Measurements from ENCODE around the gene SRPRB. TPM values are rescaled to one million over a fixed set of nuclear protein-coding genes. Genes with fewer than 3 reads are reported as not detected.

Gene SRPRB
- total and polyA plus RNA-seq, 9 of the 15 experiments (the other 6 are each of a cell fraction or from before 2014, with no cell fraction given): 29.5 to 66.0 (median 41.4) TPM

DNA sequence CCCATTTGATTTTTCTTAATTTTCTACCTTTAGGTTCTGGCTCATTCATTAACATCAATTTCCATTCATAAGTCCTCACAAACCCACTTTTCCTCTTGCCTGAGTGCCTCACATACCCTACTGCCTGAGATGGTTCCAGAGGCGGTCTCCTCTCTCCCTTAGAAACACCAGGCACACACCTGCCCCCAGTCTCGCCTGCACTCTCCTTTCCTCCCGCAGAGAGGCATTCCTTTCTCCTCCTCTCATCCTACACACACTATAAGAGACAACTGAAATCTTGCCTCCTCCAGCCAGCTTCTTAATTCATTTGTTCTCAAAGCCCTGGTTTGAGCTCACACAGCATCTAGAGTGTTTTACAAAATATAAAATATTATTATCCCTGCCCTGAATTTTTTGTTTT is 31.9 kb upstream of the SRPRB start:
- BruUV-seq (replicated peaks): no TSS peak
- H3K4me1 ChIP-seq (replicated peaks in 1 of 2; ENCODE audit: control insufficient read depth in 2 of 2, insufficient read depth in 2 of 2, low read length in 2 of 2): no peaks in the 10 kb centered on the region
- H2AFZ ChIP-seq (ENCODE audit: low read depth, low read length): no peak overlapping the region
- no peak for FAIRE-seq
- POLR2A ChIA-PET: no interaction called here
- no peaks in the 10 kb centered on the region for H4K20me1 ChIP-seq (replicated peaks; ENCODE audit: control insufficient read depth, insufficient read depth, low read length)
- no peaks in the 10 kb centered on the region for H3K36me3 ChIP-seq (ENCODE audit: control insufficient read depth, insufficient read depth, low read length)
- H3K27me3 ChIP-seq (ENCODE audit: control insufficient read depth in 2 of 2, insufficient read depth in 2 of 2, low read length in 2 of 2): peaks cover 0 to 13% of the 10 kb centered on the region in 2 experiments; a peak in 2 of 5 replicates
- 0% methylated on average over 1 of the region's 3 CpGs for WGBS (ENCODE audit: insufficient coverage, low coverage, missing lambda C conversion rate)
- intact Hi-C loops (cut with micrococcal nuclease): no loop called here
- no peak for ATAC-seq
- no peak overlapping the region for H3K27ac ChIP-seq (ENCODE audit: extremely low read depth, low read depth, low read length)
- CTCF ChIA-PET (ENCODE audit: low intra/inter-chr PET ratio): no interaction called here
- H3K9ac ChIP-seq (ENCODE audit: insufficient read depth in 1 of 2, low read depth in 2 of 2, low read length in 2 of 2): no peak overlapping the region
- no peaks in the 10 kb centered on the region for H3K9me3 ChIP-seq (replicated peaks; ENCODE audit: control insufficient read depth, insufficient read depth, low read depth, low read length)
- H3K4me2 ChIP-seq (ENCODE audit: insufficient read depth, low read length): no peak overlapping the region
- DNase-seq (ENCODE audit: extremely low read depth in 1 of 4, low spot score in 3 of 4): no peak
- H3K9me1 ChIP-seq (ENCODE audit: control insufficient read depth, insufficient read depth, low read length): peaks cover 2% of the 10 kb centered on the region
- H3K4me3 ChIP-seq: no peak overlapping the region
- in situ Hi-C loops (cut with MboI): no loop called here
- no peaks in the 10 kb centered on the region for H3K79me2 ChIP-seq (ENCODE audit: control insufficient read depth, insufficient read depth, low read length)
- TF ChIP-seq ZNF699 (CRISPR knock-in tag; IDR thresholded peaks at IDR 0.05; ENCODE audit: insufficient replicate concordance) (no peak), POLR2H (tag; IDR thresholded peaks at IDR 0.05; ENCODE audit: low read depth) (no peak), CBX3 (IDR thresholded peaks at IDR 0.05; ENCODE audit: borderline replicate concordance in 1 of 2, low read length in 2 of 2) (no peak), MAFF (IDR thresholded peaks at IDR 0.05; ENCODE audit: low read length) (no peak), POLR2AphosphoS2 (IDR thresholded peaks at IDR 0.05; ENCODE audit: low read length) (no peak), ZNF644 (tag; IDR thresholded peaks at IDR 0.05; ENCODE audit: low read depth) (no peak), PTBP1 (IDR thresholded peaks at IDR 0.05; ENCODE audit: low read depth, low read length) (no peak), ZNF395 (CRISPR knock-in tag; IDR thresholded peaks at IDR 0.05) (no peak), GTF2F1 (IDR thresholded peaks at IDR 0.05; ENCODE audit: low read depth, low read length) (no peak), NONO (IDR thresholded peaks at IDR 0.05; ENCODE audit: low read depth in 2 of 2, low read length in 1 of 2) (no peak), SMARCE1 (IDR thresholded peaks at IDR 0.05) (no peak), ZNF354B (CRISPR knock-in tag; IDR thresholded peaks at IDR 0.05) (no peak), MAFK (IDR thresholded peaks at IDR 0.05; ENCODE audit: low read length) (no peak), ZNF589 (CRISPR knock-in tag; IDR thresholded peaks at IDR 0.05; ENCODE audit: low read depth) (no peak), SRSF3 (IDR thresholded peaks at IDR 0.05; ENCODE audit: insufficient read depth, low read length) (no peak)
- TF ChIP-seq, protein P1, sequence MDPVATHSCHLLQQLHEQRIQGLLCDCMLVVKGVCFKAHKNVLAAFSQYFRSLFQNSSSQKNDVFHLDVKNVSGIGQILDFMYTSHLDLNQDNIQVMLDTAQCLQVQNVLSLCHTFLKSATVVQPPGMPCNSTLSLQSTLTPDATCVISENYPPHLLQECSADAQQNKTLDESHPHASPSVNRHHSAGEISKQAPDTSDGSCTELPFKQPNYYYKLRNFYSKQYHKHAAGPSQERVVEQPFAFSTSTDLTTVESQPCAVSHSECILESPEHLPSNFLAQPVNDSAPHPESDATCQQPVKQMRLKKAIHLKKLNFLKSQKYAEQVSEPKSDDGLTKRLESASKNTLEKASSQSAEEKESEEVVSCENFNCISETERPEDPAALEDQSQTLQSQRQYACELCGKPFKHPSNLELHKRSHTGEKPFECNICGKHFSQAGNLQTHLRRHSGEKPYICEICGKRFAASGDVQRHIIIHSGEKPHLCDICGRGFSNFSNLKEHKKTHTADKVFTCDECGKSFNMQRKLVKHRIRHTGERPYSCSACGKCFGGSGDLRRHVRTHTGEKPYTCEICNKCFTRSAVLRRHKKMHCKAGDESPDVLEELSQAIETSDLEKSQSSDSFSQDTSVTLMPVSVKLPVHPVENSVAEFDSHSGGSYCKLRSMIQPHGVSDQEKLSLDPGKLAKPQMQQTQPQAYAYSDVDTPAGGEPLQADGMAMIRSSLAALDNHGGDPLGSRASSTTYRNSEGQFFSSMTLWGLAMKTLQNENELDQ (CRISPR knock-in tag; IDR thresholded peaks at IDR 0.05; ENCODE audit: borderline replicate concordance): no peak
- TF ChIP-seq, protein P2, sequence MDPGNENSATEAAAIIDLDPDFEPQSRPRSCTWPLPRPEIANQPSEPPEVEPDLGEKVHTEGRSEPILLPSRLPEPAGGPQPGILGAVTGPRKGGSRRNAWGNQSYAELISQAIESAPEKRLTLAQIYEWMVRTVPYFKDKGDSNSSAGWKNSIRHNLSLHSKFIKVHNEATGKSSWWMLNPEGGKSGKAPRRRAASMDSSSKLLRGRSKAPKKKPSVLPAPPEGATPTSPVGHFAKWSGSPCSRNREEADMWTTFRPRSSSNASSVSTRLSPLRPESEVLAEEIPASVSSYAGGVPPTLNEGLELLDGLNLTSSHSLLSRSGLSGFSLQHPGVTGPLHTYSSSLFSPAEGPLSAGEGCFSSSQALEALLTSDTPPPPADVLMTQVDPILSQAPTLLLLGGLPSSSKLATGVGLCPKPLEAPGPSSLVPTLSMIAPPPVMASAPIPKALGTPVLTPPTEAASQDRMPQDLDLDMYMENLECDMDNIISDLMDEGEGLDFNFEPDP (CRISPR knock-in tag; IDR thresholded peaks at IDR 0.05): no peak
